Gastrocnemius medialis (tissue), 4 donors: Measurements from ENCODE around the gene XYLT1. TPM values are rescaled to one million over a fixed set of nuclear protein-coding genes. Genes with fewer than 3 reads are reported as not detected.

Source experiments
- ATAC-seq, 2 donors: fragments of 150-250 bp; one replicate each; pipeline ENCODE4 v1.9.1; 2016
- DNase-seq, 2 donors: peaks; one replicate each; pipeline ENCODE4 v3.0.0-alpha.2; 2019
- H3K27ac ChIP-seq, 4 donors: fragments of 200-600 bp; sonication (generic); 1 replicate in 1 of 4; 2 replicates in 3 of 4; pipeline ENCODE4 v1.5.1; 2016 to 2018; ENCODE audit warnings: mild to moderate bottlenecking in 2 of 4, moderate library complexity in 1 of 4
- H3K27me3 ChIP-seq, 3 donors: fragments of 200-600 bp; sonication (generic) in 2 of 3; 1 replicate in 1 of 3; 2 replicates in 2 of 3; pipeline versions ENCODE4 v1.5.1 to v1.6.0; 2016 to 2019; ENCODE audit warnings: mild to moderate bottlenecking in 1 of 3, moderate library complexity in 1 of 3
- H3K36me3 ChIP-seq, 2 donors: fragments of 200-600 bp; sonication (generic) in 1 of 2; one replicate each; pipeline ENCODE4 v1.5.1; 2017 to 2018
- H3K4me1 ChIP-seq, 2 donors: fragments of 200-600 bp; sonication (generic) in 1 of 2; one replicate each; pipeline ENCODE4 v1.5.1; 2016 to 2017; ENCODE audit warnings: mild to moderate bottlenecking in 2 of 2
- H3K4me3 ChIP-seq, 4 donors: fragments of 200-600 bp; sonication (generic) in 3 of 4; 1 replicate in 1 of 4; 2 replicates in 3 of 4; pipeline ENCODE4 v1.5.1; 2016 to 2019; ENCODE audit warnings: mild to moderate bottlenecking in 2 of 4
- H3K9me3 ChIP-seq, 3 donors: fragments of 200-600 bp; sonication (generic) in 2 of 3; 1 replicate in 1 of 3; 2 replicates in 2 of 3; pipeline ENCODE4 v1.5.1; 2016 to 2019
- POLR2A ChIP-seq, 2 donors: fragments of 450-650 bp; IDR thresholded peaks; one replicate each; pipeline ENCODE4 v1.6.1; 2017; ENCODE audit warnings: antibody characterized with exemption in 2 of 2, mild to moderate bottlenecking in 2 of 2, moderate library complexity in 2 of 2
- in situ Hi-C, 4 donors: fragments of 200-750 bp; cut with MboI; loops; one replicate each; pipeline versions ENCODE4 v1.15.0 to v1.8.0; 2017; ENCODE audit warnings: low sequenced_read_pairs in 4 of 4
- intact Hi-C: fragments of 100-400 bp; cut with DNase I; formaldehyde crosslinking; loops from one replicate; pipeline ENCODE4 v1.15.1; 2023; ENCODE audit warnings: low total_unique reads
- total RNA-seq, 4 donors: library from RNA; depleted of rRNA; stranded (reverse); fragments of >200 nt; gene quantifications; one replicate each; pipeline versions ENCODE4 v1.1.0 to v1.2.3, GENCODE V29; 2016
- TF ChIP-seq, protein P1 (sequence below), 5 experiments: fragments of 450-650 bp in 3 of 5; fragments of 200-600 bp in 2 of 5; sonication (generic) in 2 of 5; IDR thresholded peaks in 4 of 5; conservative IDR thresholded peaks in 1 of 5; 1 replicate in 4 of 5; 2 replicates in 1 of 5; pipeline ENCODE4 v1.5.1; 2016 to 2019; ENCODE audit warnings: antibody characterized with exemption in 5 of 5, mild to moderate bottlenecking in 3 of 5, moderate library complexity in 3 of 5

The XYLT1 gene
- total RNA-seq, 4 donors from 2014 or later = 0.87 to 7.9 (median 1.4) TPM

DNA sequence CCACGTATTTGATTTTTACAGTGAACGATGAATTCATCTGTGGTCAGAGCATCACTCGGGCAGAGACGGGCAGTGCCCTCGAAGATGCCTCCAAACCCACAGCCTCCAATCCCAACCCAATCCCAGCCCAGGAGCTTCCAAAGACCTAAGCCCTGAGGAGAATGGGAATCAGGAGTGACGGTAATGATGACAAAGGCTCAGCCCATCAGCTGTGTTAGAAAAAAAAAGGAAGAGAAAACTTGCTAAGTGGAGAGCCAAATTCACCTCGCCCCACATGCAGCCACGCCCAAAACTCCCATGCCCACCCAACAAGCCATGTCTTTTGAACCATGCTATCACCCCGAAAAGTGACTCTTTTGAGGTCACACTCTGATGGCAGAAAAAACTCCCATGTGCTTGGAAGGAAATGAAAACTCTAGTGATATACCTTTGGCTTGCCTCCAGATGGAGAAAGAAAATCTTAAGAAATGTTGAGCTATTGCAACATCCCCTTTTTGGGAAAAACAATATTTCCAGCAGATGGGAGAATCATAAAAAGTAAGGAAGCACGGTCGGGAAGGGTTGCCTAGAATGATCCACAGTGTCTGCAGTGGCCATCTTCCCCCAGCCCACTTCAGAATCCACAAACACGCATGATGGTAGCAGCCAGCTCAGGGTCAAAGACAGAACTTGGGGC, 37.7 kb downstream of the XYLT1 start:
- Histone ChIP-seq H3K36me3 (no peaks in the 10 kb centered on the region), H3K27ac (peak overlapping the region in 2 of 4 donors; percentile 11 to 29), H3K4me1 (peaks cover 9 to 22% of the 10 kb centered on the region in 2 donors), H3K27me3 (no peaks in the 10 kb centered on the region), H3K9me3 (no peaks in the 10 kb centered on the region), H3K4me3 (no peak overlapping the region)
- in situ Hi-C loops (no loop called here), intact Hi-C loops (no loop called here)
- TF ChIP-seq, protein P1, sequence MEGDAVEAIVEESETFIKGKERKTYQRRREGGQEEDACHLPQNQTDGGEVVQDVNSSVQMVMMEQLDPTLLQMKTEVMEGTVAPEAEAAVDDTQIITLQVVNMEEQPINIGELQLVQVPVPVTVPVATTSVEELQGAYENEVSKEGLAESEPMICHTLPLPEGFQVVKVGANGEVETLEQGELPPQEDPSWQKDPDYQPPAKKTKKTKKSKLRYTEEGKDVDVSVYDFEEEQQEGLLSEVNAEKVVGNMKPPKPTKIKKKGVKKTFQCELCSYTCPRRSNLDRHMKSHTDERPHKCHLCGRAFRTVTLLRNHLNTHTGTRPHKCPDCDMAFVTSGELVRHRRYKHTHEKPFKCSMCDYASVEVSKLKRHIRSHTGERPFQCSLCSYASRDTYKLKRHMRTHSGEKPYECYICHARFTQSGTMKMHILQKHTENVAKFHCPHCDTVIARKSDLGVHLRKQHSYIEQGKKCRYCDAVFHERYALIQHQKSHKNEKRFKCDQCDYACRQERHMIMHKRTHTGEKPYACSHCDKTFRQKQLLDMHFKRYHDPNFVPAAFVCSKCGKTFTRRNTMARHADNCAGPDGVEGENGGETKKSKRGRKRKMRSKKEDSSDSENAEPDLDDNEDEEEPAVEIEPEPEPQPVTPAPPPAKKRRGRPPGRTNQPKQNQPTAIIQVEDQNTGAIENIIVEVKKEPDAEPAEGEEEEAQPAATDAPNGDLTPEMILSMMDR (IDR thresholded peaks at IDR 0.05 in 4 of 5, conservative IDR thresholded peaks at IDR 0.05 in 1 of 5) = no peak
- TF ChIP-seq POLR2A (IDR thresholded peaks at IDR 0.05) = no peak
- ATAC-seq = peak in 1 of 2 donors; percentile 53
- DNase-seq = no peak

DNA sequence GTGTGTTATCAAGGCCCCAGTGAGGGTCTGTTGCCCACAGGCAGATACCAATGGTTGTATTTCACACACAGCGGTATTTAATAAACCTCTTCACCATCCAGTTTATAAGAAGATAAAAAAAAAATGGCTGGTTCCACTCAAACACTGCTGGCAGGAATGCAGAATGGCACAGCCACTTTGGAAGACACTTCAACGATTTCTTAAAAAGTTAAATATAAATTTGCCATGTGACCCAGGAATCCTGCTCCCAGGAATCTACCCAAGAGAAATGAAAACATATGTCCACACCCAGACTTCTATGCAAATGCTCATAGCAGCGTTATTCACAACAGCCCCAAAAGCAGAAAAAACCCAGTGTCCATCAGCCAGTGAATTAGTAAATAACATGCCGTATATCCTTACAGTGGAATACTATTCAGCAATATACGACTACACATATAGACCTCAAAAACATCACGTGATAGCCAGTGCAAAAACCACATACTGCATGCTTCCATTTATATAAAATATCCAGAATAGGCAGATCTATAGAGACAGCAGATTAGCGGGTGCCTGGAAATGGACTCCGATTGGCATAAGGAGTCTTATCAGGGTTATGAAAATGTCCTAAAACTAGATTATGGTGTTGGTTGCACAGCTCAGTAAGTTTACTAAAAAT, 38.7 kb downstream of the XYLT1 start:
- no peaks in the 10 kb centered on the region for H3K27me3 ChIP-seq
- in situ Hi-C loops = no loop called here
- no peak for ATAC-seq

DNA sequence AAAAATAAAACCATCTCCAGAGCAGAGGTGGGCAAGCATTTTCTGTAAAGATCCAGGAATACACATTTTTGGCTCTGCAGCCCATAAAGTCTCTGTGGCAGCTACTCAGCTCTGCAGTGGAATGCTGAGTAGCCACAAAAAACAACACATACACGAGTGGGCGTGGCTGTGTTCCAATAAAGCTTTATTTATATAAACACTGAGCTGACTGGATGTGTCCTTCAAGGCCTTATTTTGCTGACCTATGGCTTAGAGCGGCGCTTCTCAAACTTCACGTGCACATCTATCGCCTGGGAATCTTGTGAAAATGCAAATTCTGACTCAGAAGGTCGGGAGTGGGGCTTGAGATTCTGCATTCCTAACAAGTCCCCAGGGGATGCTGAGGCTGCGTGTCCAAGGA, 39.7 kb downstream of the XYLT1 start:
- Histone ChIP-seq H3K4me1 (peaks cover 9 to 20% of the 10 kb centered on the region in 2 donors), H3K9me3 (no peaks in the 10 kb centered on the region), H3K27me3 (no peaks in the 10 kb centered on the region), H3K36me3 (no peaks in the 10 kb centered on the region), H3K4me3 (no peak overlapping the region), H3K27ac (no peak overlapping the region)
- DNase-seq (no peak), ATAC-seq (no peak)
- in situ Hi-C loops = no loop called here
- TF ChIP-seq, protein P1 (IDR thresholded peaks at IDR 0.05 in 4 of 5, conservative IDR thresholded peaks at IDR 0.05 in 1 of 5) = no peak
- no peak for TF ChIP-seq POLR2A (IDR thresholded peaks at IDR 0.05)
- intact Hi-C loops = no loop called here

More for the DNA sequence above, 38.7 kb downstream of the XYLT1 start:
- Histone ChIP-seq H3K27ac (no peak overlapping the region), H3K9me3 (no peaks in the 10 kb centered on the region), H3K4me1 (peaks cover 9 to 22% of the 10 kb centered on the region in 2 donors), H3K36me3 (no peaks in the 10 kb centered on the region), H3K4me3 (no peak overlapping the region)
- TF ChIP-seq, protein P1 (IDR thresholded peaks at IDR 0.05 in 4 of 5, conservative IDR thresholded peaks at IDR 0.05 in 1 of 5) = no peak
- no peak for TF ChIP-seq POLR2A (IDR thresholded peaks at IDR 0.05)
- intact Hi-C loops = no loop called here
- DNase-seq = no peak

- Histone ChIP-seq H3K4me1 (no peaks in the 10 kb centered on the region), H3K36me3 (no peaks in the 10 kb centered on the region), H3K27ac (no peak overlapping the region), H3K9me3 (no peaks in the 10 kb centered on the region), H3K4me3 (no peak overlapping the region), H3K27me3 (no peaks in the 10 kb centered on the region)
- TF ChIP-seq POLR2A (IDR thresholded peaks at IDR 0.05) = no peak
- TF ChIP-seq, protein P1 (IDR thresholded peaks at IDR 0.05 in 4 of 5, conservative IDR thresholded peaks at IDR 0.05 in 1 of 5) = no peak
- no peak for ATAC-seq
- intact Hi-C loops = no loop called here
- in situ Hi-C loops = no loop called here
- DNase-seq = no peak
These were observed 44.3 kb downstream of the XYLT1 start for GRCh38 chr16:17426451-17426850.
